ENCODE data around the gene IL32.
A peak's percentile ranks its signal among the peaks of the same experiment; 100 is the strongest.

The IL32 gene

DNA sequence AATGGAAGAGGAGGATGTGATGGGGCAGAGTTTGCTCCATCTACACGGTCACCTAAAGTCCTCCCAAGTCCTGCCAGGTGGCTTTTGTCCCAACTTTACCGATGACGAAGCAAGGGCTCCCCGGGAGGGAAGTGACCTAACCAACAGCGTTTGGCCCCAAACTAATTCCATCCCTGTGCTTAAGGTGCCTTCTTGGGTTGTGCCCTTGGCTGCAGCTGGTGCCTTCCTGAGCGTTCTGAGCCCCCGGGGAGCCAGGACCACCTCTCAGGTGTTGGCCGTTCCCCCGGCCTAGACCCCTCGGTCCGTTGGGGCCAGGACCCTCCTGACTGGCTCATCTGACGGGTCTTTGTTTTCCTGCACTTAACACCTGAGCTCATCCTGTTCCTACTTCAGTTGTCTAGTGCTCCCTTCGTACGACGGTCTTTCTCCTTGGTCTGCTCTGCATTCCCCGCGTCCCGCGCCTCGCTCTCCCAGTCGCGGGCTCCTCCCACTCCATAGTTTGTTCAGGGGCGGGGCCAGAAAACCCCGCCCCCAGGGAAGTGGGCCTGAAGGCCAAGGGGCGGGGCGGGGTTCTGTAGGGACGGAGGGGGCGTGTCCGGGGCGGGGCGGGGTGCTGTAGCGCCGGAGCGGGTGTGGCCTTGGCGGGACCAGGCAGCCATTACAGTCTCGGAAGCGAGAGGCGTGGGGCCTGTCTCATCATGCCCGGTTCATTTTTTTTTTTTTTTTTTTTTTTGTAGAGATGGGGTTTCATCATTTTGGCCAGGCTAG is 34.5 kb downstream of the IL32 start:
- H3K4me3 Mint-ChIP-seq, result peak overlapping the region; percentile 60 to 81
- H3K27me3 Mint-ChIP-seq, result no peaks in the 10 kb centered on the region
- ATAC-seq (replicated peaks) (peak; percentile 82), DNase-seq (peak; percentile 65 to 73 (median 71))
- H3K9me3 Mint-ChIP-seq, result no peaks in the 10 kb centered on the region
- peak overlapping the region in 1 of 2 donors; percentile 78 for H3K27ac Mint-ChIP-seq
- H3K36me3 Mint-ChIP-seq (ENCODE audit: insufficient read depth), result peaks cover 27% of the 10 kb centered on the region
- H3K4me1 Mint-ChIP-seq (ENCODE audit: low read depth in 2 of 2), result peaks cover 24 to 32% of the 10 kb centered on the region in 2 donors

DNA sequence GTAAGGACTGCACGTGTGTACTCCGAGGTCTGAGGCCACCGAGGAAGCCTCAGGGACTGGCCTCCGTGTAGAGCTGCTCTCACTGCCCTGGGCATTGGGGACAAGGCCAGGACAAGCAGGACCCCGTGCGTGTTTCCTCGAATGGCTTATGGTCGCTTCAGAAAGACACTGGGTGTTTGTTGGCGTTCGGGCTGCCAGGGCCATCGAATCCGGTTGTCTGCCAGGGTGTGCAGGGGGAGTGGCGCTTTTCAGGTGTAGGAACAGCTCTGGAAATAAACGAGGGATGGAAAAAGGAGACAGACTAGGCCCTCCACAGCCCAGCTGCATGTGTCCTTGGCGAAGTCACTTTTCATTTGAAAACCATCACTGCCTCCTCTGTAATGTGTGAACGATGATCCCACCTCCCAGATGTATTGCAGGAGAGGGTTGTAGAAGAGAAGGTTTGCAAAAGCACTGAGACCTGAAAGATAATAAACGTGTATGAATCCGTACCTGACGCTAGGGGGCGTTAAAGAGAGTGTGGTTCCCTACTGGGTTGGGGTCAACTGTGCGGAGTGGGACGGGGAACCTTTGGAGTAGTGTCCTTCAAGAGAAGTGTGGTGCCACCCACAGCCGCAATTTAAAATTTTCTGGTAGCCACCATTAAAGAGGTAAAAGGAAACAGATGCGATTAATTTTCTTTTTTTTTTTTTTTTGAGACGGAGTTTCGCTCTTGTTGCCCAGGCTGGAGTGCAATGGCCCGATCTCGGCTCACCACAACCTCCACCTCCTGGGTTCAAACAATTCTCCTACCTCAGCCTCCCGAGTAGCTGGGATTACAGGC is 35.8 kb downstream of the IL32 start:
- peak overlapping the region; percentile 80 to 81 for H3K4me3 Mint-ChIP-seq
- H3K36me3 Mint-ChIP-seq (ENCODE audit: insufficient read depth), result peaks cover 24% of the 10 kb centered on the region
- H3K27me3 Mint-ChIP-seq, result no peaks in the 10 kb centered on the region
- H3K4me1 Mint-ChIP-seq (ENCODE audit: low read depth in 2 of 2), result peaks cover 31 to 33% of the 10 kb centered on the region in 2 donors
- H3K9me3 Mint-ChIP-seq, result no peaks in the 10 kb centered on the region
- peak overlapping the region; percentile 72 to 78 for H3K27ac Mint-ChIP-seq
- peak; percentile 25 for ATAC-seq (replicated peaks)
- peak; percentile 27 to 54 (median 41) for DNase-seq

GRCh38 chr16:3101841-3102470 is 36.5 kb downstream of the IL32 start:
- Mint-ChIP-seq H3K36me3 (ENCODE audit: insufficient read depth) (peaks cover 25% of the 10 kb centered on the region), H3K27ac (peak overlapping the region; percentile 72 to 77), H3K4me3 (peak overlapping the region; percentile 80 to 81), H3K4me1 (ENCODE audit: low read depth in 2 of 2) (peaks cover 33 to 35% of the 10 kb centered on the region in 2 donors), H3K27me3 (no peaks in the 10 kb centered on the region), H3K9me3 (no peaks in the 10 kb centered on the region)
- DNase-seq, result no peak
- no peak for ATAC-seq (replicated peaks)

GRCh38 chr16:3106205-3106928 is 40.9 kb downstream of the IL32 start:
- Mint-ChIP-seq H3K4me1 (ENCODE audit: low read depth in 2 of 2) (peaks cover 20 to 27% of the 10 kb centered on the region in 2 donors), H3K9me3 (no peaks in the 10 kb centered on the region), H3K27me3 (no peaks in the 10 kb centered on the region), H3K36me3 (ENCODE audit: insufficient read depth) (peaks cover 14% of the 10 kb centered on the region), H3K27ac (peak overlapping the region; percentile 90 to 94), H3K4me3 (peak overlapping the region; percentile 90 to 94)
- ATAC-seq (replicated peaks), result peak; percentile 85
- DNase-seq, result peak; percentile 85 to 88 (median 86)

- Mint-ChIP-seq H3K36me3 (ENCODE audit: insufficient read depth) (peaks cover 2% of the 10 kb centered on the region), H3K27me3 (no peaks in the 10 kb centered on the region), H3K4me3 (no peak within 1 kb of the TSS), H3K4me1 (ENCODE audit: low read depth in 2 of 2) (peaks cover 2 to 6% of the 10 kb centered on the region in 2 donors), H3K27ac (no peak within 1 kb of the TSS), H3K9me3 (no peaks in the 10 kb centered on the region)
- ATAC-seq (replicated peaks) (no peak), DNase-seq (no peak)
These were observed 46.8 kb downstream of the IL32 start, which contains the start of gene ZNF205 for GRCh38 chr16:3112058-3112880. TSS of gene ZNF205 (plus strand) at chr16:3112586. CDS start at chr16:3113431, 845 bp downstream.

GRCh38 chr16:3112881-3113574 is 47.6 kb downstream of the IL32 start:
- no peaks in the 10 kb centered on the region for H3K27me3 Mint-ChIP-seq
- H3K4me1 Mint-ChIP-seq (ENCODE audit: low read depth in 2 of 2), result peaks cover 0 to 3% of the 10 kb centered on the region in 2 donors
- H3K36me3 Mint-ChIP-seq (ENCODE audit: insufficient read depth), result peaks cover 2% of the 10 kb centered on the region
- H3K4me3 Mint-ChIP-seq, result no peak overlapping the region
- ATAC-seq (replicated peaks) (no peak), DNase-seq (no peak)
- no peaks in the 10 kb centered on the region for H3K9me3 Mint-ChIP-seq
- no peak overlapping the region for H3K27ac Mint-ChIP-seq

DNA sequence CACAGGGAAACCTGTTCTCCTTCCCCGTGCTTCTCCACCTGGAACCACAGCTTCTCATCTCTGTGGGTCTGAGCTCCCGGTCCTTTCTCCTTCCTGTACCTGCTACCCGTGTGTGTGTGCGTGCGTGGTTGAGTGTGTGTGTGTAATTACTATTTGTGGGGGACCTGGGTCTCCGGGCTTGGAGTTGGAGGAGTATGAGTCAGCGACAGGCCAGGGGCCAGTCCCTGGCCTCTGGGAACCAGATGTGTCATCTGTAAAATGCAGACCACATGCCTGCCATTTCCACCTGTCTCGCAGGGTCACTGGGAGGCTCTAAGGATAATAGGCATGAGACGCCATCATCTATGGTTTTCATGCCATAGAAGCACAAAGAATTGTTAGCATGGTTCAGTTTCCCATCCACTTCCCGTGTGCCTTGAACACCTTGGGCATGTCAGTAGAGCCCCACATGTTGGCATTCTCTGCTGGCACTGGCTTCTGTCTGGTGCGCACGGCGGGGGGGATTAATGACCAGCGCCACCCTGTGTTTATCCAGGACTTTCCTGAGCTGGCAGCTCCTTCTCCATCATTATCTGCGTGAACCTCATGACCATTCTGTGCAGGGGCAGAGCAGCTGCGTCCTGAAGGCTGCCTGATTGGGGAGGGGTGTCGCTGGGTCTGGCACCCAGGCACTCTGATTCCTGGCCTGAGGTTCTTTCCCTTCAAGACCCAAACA is 48.5 kb downstream of the IL32 start:
- Mint-ChIP-seq H3K4me1 (ENCODE audit: low read depth in 2 of 2) (peaks cover 0 to 3% of the 10 kb centered on the region in 2 donors), H3K36me3 (ENCODE audit: insufficient read depth) (peaks cover 2% of the 10 kb centered on the region), H3K27ac (no peak overlapping the region), H3K27me3 (no peaks in the 10 kb centered on the region), H3K4me3 (no peak overlapping the region), H3K9me3 (no peaks in the 10 kb centered on the region)
- DNase-seq (no peak), ATAC-seq (replicated peaks) (no peak)

- DNase-seq (no peak), ATAC-seq (replicated peaks) (no peak)
- no peaks in the 10 kb centered on the region for H3K4me1 Mint-ChIP-seq (ENCODE audit: low read depth in 2 of 2)
- peaks cover 2% of the 10 kb centered on the region for H3K36me3 Mint-ChIP-seq (ENCODE audit: insufficient read depth)
- no peak overlapping the region for H3K4me3 Mint-ChIP-seq
- H3K27ac Mint-ChIP-seq, result no peak overlapping the region
- H3K9me3 Mint-ChIP-seq, result no peaks in the 10 kb centered on the region
- H3K27me3 Mint-ChIP-seq, result no peaks in the 10 kb centered on the region
These were observed 49.6 kb downstream of the IL32 start for GRCh38 chr16:3115003-3115402.

DNA sequence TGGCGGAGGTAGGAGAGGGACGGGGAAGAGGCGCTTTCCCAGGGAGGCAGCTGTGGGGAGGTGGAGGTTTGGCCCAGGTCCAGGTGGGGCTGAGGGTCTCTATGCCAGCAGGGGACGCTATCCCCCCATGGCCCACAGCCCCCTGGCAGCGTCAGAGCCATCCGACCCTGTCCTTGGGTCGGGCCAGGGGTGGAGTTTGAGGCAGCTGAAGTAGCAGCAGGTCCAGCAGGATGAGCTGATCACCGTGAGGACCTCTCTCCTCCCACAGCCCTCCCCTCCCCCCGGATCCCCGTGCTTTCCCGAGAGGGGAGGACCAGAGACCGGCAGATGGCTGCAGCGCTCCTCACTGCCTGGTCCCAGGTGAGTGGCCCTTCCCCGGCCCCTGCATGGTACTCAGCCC is 50.1 kb downstream of the IL32 start:
- peaks cover 2% of the 10 kb centered on the region for H3K36me3 Mint-ChIP-seq (ENCODE audit: insufficient read depth)
- ATAC-seq (replicated peaks), result no peak
- no peaks in the 10 kb centered on the region for H3K27me3 Mint-ChIP-seq
- no peak overlapping the region for H3K27ac Mint-ChIP-seq
- H3K9me3 Mint-ChIP-seq, result no peaks in the 10 kb centered on the region
- no peak overlapping the region for H3K4me3 Mint-ChIP-seq
- DNase-seq, result no peak
- no peaks in the 10 kb centered on the region for H3K4me1 Mint-ChIP-seq (ENCODE audit: low read depth in 2 of 2)

DNA sequence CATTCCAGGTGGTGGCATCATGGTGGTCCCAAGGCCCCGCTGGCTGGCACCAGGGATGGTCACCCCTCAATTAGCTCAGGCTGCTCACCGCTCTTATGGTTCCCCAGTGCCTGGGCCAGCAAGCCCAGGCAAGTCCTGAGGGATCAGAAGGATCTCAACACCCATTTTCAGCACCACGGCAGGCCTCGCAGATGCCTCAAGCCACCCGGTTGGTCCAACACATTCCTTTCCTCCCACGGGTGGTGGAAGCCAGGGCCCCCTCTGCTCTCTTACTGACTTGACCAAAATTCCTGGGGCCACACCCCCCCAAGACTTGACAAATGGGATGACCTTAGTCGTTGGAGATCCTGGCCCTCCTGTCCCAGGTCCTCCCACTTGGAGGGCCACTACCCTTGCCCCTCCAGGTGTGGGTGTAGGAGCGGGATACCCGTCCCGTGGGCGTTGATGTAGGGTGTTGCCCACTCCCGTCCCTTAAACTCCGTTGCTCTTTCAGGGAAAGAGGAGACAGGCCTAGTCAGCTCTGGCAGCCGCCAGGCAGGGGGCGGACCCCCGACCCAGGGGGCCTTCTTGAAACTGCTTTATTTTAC is 52.9 kb downstream of the IL32 start:
- Mint-ChIP-seq H3K27ac (no peak overlapping the region), H3K9me3 (no peaks in the 10 kb centered on the region), H3K4me1 (ENCODE audit: low read depth in 2 of 2) (peaks cover 1 to 2% of the 10 kb centered on the region in 2 donors), H3K4me3 (no peak overlapping the region), H3K27me3 (no peaks in the 10 kb centered on the region), H3K36me3 (ENCODE audit: insufficient read depth) (peaks cover 2% of the 10 kb centered on the region)
- DNase-seq (no peak), ATAC-seq (replicated peaks) (no peak)

- Mint-ChIP-seq H3K27ac (no peak overlapping the region), H3K9me3 (no peaks in the 10 kb centered on the region), H3K4me1 (ENCODE audit: low read depth in 2 of 2) (peaks cover 7 to 8% of the 10 kb centered on the region in 2 donors), H3K27me3 (no peaks in the 10 kb centered on the region), H3K36me3 (ENCODE audit: insufficient read depth) (peaks cover 5% of the 10 kb centered on the region), H3K4me3 (no peak overlapping the region)
- no peak for DNase-seq
- no peak for ATAC-seq (replicated peaks)
These were observed 53.4 kb downstream of the IL32 start for GRCh38 chr16:3118846-3119245.
